ENCODE results near the gene PLCG1. TPM values are rescaled to one million over a fixed set of nuclear protein-coding genes. Genes with fewer than 3 reads are reported as not detected.

PLCG1 gene
- total and polyA plus RNA-seq, 9 of the 15 experiments (the other 6 are each of a cell fraction or from before 2014, with no cell fraction given): 1.7 to 67.0 (median 34.8) TPM

- TF ChIP-seq HNRNPUL1 (IDR thresholded peaks at IDR 0.05; ENCODE audit: low read length) (no peak), KAT7 (CRISPR knock-in tag; IDR thresholded peaks at IDR 0.05; ENCODE audit: borderline replicate concordance) (no peak), NFE2 (IDR thresholded peaks at IDR 0.05; ENCODE audit: low read depth) (no peak), PKNOX1 (IDR thresholded peaks at IDR 0.05) (no peak), PHTF2 (CRISPR knock-in tag; IDR thresholded peaks at IDR 0.05) (no peak), LARP7 (IDR thresholded peaks at IDR 0.05) (no peak), RBBP5 (IDR thresholded peaks at IDR 0.05; ENCODE audit: borderline replicate concordance, insufficient read depth, low read length, poor library complexity, severe bottlenecking) (no peak), NRF1 (conservative IDR thresholded peaks at IDR 0.05 in 1 of 2, IDR thresholded peaks at IDR 0.05 in 1 of 2) (no peak)
- TF ChIP-seq, protein P1, sequence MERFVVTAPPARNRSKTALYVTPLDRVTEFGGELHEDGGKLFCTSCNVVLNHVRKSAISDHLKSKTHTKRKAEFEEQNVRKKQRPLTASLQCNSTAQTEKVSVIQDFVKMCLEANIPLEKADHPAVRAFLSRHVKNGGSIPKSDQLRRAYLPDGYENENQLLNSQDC (CRISPR knock-in tag; IDR thresholded peaks at IDR 0.05): no peak
- TF ChIP-seq, protein P2, sequence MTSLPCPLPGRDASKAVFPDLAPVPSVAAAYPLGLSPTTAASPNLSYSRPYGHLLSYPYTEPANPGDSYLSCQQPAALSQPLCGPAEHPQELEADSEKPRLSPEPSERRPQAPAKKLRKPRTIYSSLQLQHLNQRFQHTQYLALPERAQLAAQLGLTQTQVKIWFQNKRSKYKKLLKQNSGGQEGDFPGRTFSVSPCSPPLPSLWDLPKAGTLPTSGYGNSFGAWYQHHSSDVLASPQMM (CRISPR knock-in tag; IDR thresholded peaks at IDR 0.05): no peak
Measured at GRCh38 chr20:41169162-41169690, 31.9 kb downstream of the PLCG1 start (continued).
